HepG2 (cell line): Measurements from ENCODE around the gene SAPCD2. TPM values are rescaled to one million over a fixed set of nuclear protein-coding genes. Genes with fewer than 3 reads are reported as not detected.

Experiments used
- CBX5 ChIP-seq: sonication (generic); formaldehyde crosslinking; IDR thresholded peaks from 2 replicates; pipeline ENCODE4 v1.4.0; 2020; ENCODE audit warnings: missing genetic modification reagents, borderline replicate concordance
- CHCHD3 ChIP-seq: sonication (generic); formaldehyde crosslinking; IDR thresholded peaks from 2 replicates; pipeline ENCODE4 v1.8.0; 2022; ENCODE audit warnings: mild to moderate bottlenecking, missing genetic modification reagents, moderate library complexity
- ERF ChIP-seq: IDR thresholded peaks from 2 replicates; pipeline ENCODE4 v1.6.1; 2018; ENCODE audit warnings: missing biosample characterization, missing genetic modification reagents
- FLYWCH1 ChIP-seq: sonication (generic); formaldehyde crosslinking; IDR thresholded peaks from 2 replicates; pipeline ENCODE4 v1.8.1; 2023; ENCODE audit warnings: mild to moderate bottlenecking, missing genetic modification reagents
- KIAA2018 ChIP-seq: sonication (generic); formaldehyde crosslinking; IDR thresholded peaks from 2 replicates; pipeline ENCODE4 v1.5.0; 2020; ENCODE audit warnings: mild to moderate bottlenecking, missing genetic modification reagents, borderline replicate concordance
- MAFG ChIP-seq: sonication (generic); formaldehyde crosslinking; IDR thresholded peaks from 2 replicates; pipeline ENCODE4 v1.5.1; 2020; ENCODE audit warnings: mild to moderate bottlenecking, missing genetic modification reagents
- MEIS2 ChIP-seq: sonication (generic); formaldehyde crosslinking; IDR thresholded peaks from 2 replicates; pipeline ENCODE4 v1.9.0; 2021; ENCODE audit warnings: mild to moderate bottlenecking, missing genetic modification reagents
- MIER3 ChIP-seq: IDR thresholded peaks from 2 replicates; pipeline ENCODE4 v1.6.1; 2016; ENCODE audit warnings: missing compliant biosample characterization, borderline replicate concordance
- NFIC ChIP-seq: IDR thresholded peaks from 2 replicates; pipeline ENCODE4 v1.6.1; 2012; ENCODE audit warnings: mild to moderate bottlenecking, low read length, inconsistent platforms
- PHB2 ChIP-seq: fragments of 450-650 bp; IDR thresholded peaks from 2 replicates; pipeline ENCODE4 v1.6.1; 2018; ENCODE audit not compliant: partially characterized antibody
- RFX3 ChIP-seq: IDR thresholded peaks from 2 replicates; pipeline ENCODE4 v1.6.1; 2016; ENCODE audit warnings: missing biosample characterization, missing genetic modification reagents
- SIX4 ChIP-seq: sonication (generic); formaldehyde crosslinking; IDR thresholded peaks from 2 replicates; pipeline ENCODE4 v1.4.0; 2020; ENCODE audit warnings: missing genetic modification reagents
- SRSF1 ChIP-seq: fragments of 200-400 bp; formaldehyde crosslinking; optimal IDR thresholded peaks from 2 replicates; pipeline ENCODE3; 2017; ENCODE audit warnings: mild to moderate bottlenecking, low read depth, low read length, moderate library complexity
- YEATS2 ChIP-seq: sonication (generic); formaldehyde crosslinking; IDR thresholded peaks from 2 replicates; pipeline ENCODE4 v1.4.0; 2020; ENCODE audit warnings: missing genetic modification reagents, borderline replicate concordance
- ZFP36L1 ChIP-seq: sonication (generic); formaldehyde crosslinking; IDR thresholded peaks from 2 replicates; pipeline ENCODE4 v1.8.0; 2022; ENCODE audit warnings: mild to moderate bottlenecking, missing genetic modification reagents, moderate library complexity
- ZNF329 ChIP-seq: sonication (generic); formaldehyde crosslinking; IDR thresholded peaks from 2 replicates; pipeline ENCODE4 v1.9.0; 2021; ENCODE audit warnings: low read depth, mild to moderate bottlenecking, missing genetic modification reagents
- ZNF550 ChIP-seq: sonication (generic); formaldehyde crosslinking; IDR thresholded peaks from 2 replicates; pipeline ENCODE4 v1.4.0; 2020; ENCODE audit warnings: mild to moderate bottlenecking, missing genetic modification reagents, borderline replicate concordance
- polyA plus RNA-seq, 8 experiments: library from polyadenylated mRNA; depleted of rRNA in 3 of 8; stranded (reverse) in 7 of 8; unstranded in 1 of 8; fragments of >200 nt; fragmentation: Illumina TruSeq in 4 of 8; extraction: Trizol in 4 of 8; gene quantifications; 2 replicates each; pipeline versions ENCODE4 v1.2.1 to v1.2.3, GENCODE V29; 2011 to 2016; ENCODE audit warnings: low read depth in 4 of 8, missing spikeins in 1 of 8, mixed read lengths in 1 of 8; ENCODE audit not compliant: insufficient read depth in 1 of 8
- total RNA-seq, 5 experiments: library from RNA; depleted of rRNA; stranded (reverse); fragments of >200 nt; fragmentation: Illumina TruSeq; extraction: Trizol; gene quantifications; 2 replicates each; pipeline ENCODE4 v1.2.3, GENCODE V29; 2016; ENCODE audit warnings: low read depth in 1 of 5

The SAPCD2 gene
- total and polyA plus RNA-seq, 2 of the 13 experiments (the other 11 are each of a cell fraction or from before 2014, with no cell fraction given): 21.9 to 42.8 TPM

GRCh38 chr9:137064027-137064879 is 6.1 kb downstream of the SAPCD2 start (continued):
- TF ChIP-seq FLYWCH1 (CRISPR knock-in tag): no peak
- TF ChIP-seq KIAA2018 (CRISPR knock-in tag): no peak
- no peak for TF ChIP-seq PHB2
- no peak for TF ChIP-seq ZNF550 (CRISPR knock-in tag)
- peak; percentile 51; the same call in 1 of the 2 replicates for TF ChIP-seq ERF (CRISPR knock-in tag)
- TF ChIP-seq SIX4: no peak
- no peak for TF ChIP-seq CBX5 (CRISPR knock-in tag)
- no peak for TF ChIP-seq SRSF1
- no peak for TF ChIP-seq MIER3 (CRISPR knock-in tag)
- TF ChIP-seq CHCHD3 (CRISPR knock-in tag): no peak; the same call in 1 of the 2 replicates
- peak; percentile 26; the same call in 1 of the 2 replicates for TF ChIP-seq MEIS2 (CRISPR knock-in tag)
- TF ChIP-seq ZFP36L1 (CRISPR knock-in tag): no peak
- no peak for TF ChIP-seq ZNF329 (CRISPR knock-in tag)
- no peak for TF ChIP-seq RFX3
- TF ChIP-seq YEATS2 (CRISPR knock-in tag): 0 out of 2 replicates have a peak, but pooled peaks have one; percentile 43
- no peak for TF ChIP-seq NFIC
- no peak for TF ChIP-seq MAFG (CRISPR knock-in tag)
